ENCODE measurements around the gene PLCB4.
A peak's percentile ranks its signal among the peaks of the same experiment; 100 is the strongest.

PLCB4 gene

DNA sequence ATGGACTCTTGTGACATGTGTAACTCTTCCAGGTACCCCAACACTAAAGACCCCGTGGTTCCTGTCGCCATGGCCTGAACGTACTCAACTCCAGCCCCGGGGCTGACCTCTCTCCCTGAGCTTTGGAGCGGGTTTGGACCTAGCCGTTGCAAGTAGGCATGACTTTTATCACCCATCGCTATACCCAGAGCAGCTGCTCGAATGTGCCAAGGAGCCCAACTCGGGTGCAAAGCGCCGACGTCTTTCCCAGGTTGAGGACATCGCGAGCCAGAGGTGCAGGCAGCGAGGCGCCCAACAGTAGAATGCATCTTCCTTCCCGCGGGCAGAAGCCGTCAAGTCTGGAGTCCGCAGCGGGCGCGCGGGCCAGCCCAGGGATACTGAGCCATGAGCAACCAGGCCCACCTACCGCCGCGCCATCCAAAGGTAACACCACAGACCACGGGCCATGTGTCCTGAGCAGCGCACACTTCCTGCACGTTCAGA, 439.9 kb downstream of the PLCB4 start:
- no peak for DNase-seq

DNA sequence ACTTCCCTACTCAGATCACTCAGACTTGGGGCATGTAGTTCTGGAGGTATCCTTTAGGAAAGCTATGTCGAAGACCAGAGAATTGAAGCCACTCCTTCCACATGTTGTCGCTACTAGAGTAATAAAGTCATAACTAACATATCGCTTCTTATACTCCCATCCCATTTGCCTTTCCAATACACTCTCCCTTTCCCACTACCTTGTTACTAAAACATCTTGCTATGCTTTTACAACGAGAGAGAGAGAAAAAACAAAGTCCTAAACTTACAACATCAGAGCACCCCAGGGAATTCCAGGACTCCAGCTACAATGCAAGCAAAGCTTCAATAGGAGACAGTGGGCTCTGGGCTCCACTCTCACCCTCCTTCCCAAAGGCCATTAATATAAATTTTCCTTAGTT, 440.4 kb downstream of the PLCB4 start:
- DNase-seq = no peak

DNA sequence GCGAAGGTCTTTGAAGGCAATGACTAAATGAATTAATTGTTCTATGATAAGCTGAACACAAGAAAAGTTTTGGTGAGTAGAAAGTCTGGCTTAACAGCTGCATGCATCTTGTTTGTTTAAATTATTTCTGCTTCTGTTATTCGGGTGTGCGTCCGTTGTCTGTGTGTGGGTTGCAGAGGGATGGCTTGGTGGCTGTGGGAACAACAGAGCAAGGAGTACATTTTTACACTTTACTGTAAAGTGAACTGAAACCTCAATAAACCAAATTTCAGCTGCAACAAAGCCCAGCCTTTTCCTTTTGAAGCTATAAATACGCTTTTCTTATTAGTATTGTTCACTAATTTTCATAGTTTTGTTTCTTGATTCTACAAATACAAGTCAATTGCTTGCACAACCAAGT, 442.0 kb downstream of the PLCB4 start:
- no peak for DNase-seq

DNA sequence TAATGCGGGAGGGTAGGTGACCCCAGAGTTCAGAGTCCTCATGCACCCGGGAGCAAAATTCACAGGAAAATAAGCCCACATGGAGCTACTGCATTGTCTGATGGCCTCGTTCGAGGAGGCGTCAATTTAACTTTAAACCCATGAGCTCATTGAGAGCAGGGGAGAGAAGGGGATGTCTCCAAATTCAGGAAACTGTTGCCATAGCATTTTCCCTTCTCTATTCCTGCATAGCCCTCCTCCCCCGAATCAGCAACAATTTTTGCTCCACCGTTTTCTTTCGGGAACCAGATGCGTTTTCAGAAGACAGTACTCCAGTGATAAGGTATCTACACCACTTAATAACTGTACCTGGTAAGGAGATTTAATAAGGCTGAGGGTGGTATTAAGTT, 445.2 kb downstream of the PLCB4 start:
- DNase-seq = no peak

DNA sequence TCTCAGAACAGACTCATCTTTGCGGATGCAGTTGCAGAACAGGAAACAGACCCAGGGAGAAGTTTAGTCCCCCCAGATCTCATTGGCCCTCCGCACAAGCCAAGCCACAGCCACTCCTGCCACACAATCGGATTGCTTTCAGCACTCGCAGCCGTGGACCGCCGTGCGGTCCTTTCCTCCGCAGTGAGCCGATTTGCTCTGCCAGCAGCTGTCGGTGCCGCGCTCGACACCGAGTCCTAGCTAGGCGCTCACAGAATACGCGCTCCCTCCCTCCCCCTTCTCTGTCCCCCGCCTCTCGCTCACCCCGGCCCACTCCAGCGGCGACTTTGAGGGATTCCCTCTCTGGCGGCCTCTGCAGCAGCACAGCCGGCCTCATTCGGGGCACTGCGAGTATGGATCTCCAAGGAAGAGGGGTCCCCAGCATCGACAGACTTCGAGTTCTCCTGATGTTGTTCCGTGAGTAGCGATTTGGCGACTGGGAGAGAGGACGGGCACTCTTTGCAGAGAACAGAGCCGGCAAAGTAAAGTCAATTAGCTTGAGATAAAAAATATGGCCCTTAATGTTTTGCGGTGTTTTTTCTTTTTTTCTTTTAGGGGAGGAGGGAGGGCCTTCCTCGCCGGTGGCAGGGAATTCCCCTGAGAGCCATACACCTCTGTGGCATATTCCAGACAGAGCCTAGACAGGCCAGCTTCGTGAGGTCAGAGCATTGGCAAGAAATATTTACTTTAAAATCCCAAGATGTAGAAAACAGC, 445.8 kb downstream of the PLCB4 start, which contains the start of gene LAMP5:
Gene LAMP5, plus strand, starts transcription at position 130 of the 753 bp plus-strand sequence. Its CDS starts 263 bp downstream, at position 393.
- peak; percentile 69 for DNase-seq

DNA sequence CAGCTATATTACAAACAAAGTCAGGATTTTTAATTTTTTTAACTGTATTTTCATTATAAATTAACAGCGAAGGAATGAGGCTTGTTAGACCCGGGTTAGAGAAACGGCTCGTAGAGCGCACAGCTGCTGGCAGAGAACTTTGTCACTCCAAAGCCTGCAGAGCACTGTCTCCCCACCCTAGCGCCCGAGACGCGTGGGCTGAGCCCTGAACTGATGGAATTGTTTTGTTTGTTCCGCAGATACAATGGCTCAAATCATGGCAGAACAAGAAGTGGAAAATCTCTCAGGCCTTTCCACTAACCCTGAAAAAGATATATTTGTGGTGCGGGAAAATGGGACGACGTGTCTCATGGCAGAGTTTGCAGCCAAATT, 446.3 kb downstream of the PLCB4 start:
- DNase-seq = no peak

DNA sequence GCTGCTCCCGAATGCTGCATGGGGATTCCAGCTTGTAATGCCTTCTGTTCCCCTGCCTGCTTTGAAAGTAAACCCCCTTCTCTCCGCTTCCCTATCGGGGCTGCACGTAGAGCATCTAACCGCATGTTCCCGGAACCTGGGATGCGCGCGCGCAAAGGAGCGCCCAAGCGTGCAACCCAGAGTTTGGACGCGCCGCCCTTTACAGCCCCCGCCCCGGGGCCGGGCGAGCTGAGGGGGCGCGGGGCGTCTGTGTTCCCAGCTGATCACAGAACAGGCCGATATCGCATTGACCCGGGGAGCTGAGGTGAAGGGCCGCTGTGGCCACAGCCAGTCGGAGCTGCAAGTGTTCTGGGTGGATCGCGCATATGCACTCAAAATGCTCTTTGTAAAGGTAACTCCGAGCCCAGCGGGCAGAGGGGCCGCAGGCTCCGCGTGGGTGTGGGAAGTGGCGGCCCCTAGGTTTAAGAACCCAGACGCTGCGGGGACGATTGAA, 446.9 kb downstream of the PLCB4 start:
- DNase-seq = peak; percentile 60

DNA sequence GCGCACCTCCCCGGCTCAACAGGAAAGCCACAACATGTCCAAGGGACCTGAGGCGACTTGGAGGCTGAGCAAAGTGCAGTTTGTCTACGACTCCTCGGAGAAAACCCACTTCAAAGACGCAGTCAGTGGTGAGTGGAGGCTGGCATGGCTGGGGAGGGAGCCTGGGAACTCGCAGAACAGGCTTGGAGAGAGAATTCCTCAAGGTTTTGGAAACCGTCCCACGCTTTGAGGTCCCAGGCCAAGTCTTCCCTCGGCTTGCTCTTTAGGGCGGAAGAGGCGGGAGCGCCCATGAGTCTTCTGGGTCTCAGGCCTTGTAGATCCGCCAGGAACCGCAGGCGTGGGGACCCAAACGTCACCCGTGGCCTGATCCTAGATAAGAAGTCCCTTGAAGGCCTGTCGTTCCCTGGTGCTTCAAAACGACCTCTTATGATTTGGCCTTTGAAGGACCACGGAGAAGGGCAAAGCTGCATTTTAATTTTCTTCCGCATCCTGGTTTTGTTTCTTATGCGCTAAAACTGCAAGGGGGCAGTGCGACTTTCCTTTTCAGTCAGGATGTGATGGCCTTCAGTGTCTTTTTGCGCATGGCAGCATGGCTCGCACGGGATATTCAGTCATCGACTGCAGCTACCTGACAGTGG, 447.5 kb downstream of the PLCB4 start:
- no peak for DNase-seq

DNA sequence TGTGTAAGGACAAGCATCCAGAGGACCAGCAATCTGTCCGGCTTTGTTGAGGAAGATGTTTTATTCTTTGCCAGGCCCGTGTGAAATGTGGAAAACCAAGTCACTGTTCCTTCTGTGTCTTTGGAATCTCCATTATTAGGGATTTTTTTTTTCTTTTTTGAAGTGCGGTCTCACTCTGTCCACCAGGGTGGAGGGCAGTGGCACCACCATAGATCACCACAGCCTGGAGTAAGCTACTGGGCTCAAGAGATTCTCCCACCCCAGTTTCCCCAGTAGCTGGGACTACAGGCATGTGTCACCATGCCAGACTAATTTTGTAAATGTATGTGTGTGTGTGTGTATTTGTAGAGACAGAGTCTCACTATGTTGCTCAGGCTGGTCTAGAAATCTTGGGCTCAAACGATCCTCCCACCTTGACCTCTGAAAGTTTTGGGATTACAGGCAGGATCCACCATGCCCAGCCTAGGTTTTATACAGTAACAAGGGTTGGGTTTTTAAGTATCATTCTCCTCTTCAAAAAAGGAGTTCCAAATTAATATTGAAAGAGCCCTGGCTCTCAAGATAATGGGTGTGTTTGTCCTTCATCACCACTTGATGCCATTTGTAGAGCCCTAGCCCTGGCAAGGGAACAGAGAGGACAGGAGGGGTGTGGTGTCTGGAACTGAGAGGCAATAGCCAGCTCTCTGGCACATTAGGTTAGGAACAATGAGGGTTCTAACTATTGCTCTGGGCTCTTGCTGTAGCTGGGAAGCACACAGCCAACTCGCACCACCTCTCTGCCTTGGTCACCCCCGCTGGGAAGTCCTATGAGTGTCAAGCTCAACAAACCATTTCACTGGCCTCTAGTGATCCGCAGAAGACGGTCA, 448.6 kb downstream of the PLCB4 start:
- no peak for DNase-seq

DNA sequence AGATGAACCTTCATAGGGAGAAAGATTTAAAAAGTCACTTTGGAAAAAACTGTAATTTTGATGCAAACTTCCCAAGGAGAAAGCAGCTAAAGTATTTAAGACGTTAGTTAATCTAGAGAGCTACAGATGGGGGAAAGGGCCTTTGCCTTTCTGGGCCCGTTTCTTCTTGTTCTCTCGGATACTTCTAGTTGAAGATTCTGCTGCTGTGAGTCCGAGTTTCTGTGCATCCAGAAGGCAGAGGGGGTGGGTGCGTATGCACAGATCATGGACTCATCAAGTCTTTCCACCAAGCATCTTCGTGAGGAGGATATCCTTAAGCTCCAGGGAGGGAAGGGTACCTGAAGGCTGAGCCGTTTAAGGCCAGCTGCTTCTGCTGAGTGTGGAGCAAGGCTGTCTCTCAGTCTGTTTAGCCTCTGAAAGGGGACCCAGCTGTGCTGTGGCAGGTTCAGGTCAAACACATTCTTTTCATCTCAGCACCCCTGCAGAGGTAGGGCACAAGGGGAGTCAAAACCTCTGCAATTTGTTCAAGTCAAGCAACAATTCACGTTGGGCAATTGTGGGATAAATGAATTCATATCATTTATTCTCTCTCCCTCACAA, 449.8 kb downstream of the PLCB4 start:
- no peak for DNase-seq

DNA sequence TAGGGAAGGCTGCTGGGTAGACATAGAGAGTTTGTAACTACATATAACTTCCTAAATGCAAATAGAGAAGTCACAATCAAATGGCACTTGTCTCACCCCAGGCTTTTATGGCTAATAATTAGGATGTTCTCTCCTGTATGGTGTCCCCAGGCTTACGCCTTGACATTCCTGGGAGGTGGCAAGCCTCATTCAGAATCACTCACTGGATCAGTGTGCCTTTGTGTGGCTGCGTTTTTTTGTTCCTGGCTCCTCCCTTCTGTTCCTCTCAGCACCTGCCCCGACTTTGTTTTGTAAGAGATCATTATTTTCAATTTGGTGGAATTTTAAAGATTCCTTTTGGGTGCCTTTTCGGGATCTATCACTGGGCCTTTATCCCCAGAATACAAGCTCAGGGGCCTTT, 451.2 kb downstream of the PLCB4 start:
- DNase-seq = no peak

DNA sequence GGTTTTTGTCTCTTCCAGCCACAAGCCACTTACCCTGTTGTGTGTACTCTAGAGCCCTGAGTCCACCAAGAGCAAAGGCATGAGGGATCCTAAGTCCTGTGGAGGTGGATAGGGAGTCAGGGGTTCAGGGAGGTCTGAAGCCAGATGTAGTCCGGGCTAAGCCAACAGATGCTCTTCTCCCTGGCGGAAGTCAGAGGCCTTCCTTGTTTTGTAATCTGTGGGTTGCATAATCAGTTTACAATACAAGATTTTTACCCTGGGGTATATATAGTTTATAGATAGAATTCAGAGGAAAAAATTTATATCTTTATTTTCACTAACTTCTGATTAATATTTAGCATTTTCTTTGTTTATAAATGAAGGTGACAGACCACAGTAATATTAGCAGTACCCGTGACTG, 454.7 kb downstream of the PLCB4 start:
- DNase-seq = no peak

Data from NCI-H526 treated with DMSO at 0.1 percent for 48 hours (cell line).